ENCODE results near the gene RCL1.

GRCh38 chr9:4815381-4815956 is 22.7 kb downstream of the RCL1 start:
- TF ChIP-seq GATA2 (IDR thresholded peaks at IDR 0.05; ENCODE audit: low read depth, low read length) (no peak), GATA3 (IDR thresholded peaks at IDR 0.05; ENCODE audit: low read depth, low read length) (no peak)

Data from SH-SY5Y (cell line).